ENCODE data around the gene MUC5B. TPM values are rescaled to one million over a fixed set of nuclear protein-coding genes. Genes with fewer than 3 reads are reported as not detected.

MUC5B gene
- total RNA-seq, 1 donor from 2014 or later = not detected

DNA sequence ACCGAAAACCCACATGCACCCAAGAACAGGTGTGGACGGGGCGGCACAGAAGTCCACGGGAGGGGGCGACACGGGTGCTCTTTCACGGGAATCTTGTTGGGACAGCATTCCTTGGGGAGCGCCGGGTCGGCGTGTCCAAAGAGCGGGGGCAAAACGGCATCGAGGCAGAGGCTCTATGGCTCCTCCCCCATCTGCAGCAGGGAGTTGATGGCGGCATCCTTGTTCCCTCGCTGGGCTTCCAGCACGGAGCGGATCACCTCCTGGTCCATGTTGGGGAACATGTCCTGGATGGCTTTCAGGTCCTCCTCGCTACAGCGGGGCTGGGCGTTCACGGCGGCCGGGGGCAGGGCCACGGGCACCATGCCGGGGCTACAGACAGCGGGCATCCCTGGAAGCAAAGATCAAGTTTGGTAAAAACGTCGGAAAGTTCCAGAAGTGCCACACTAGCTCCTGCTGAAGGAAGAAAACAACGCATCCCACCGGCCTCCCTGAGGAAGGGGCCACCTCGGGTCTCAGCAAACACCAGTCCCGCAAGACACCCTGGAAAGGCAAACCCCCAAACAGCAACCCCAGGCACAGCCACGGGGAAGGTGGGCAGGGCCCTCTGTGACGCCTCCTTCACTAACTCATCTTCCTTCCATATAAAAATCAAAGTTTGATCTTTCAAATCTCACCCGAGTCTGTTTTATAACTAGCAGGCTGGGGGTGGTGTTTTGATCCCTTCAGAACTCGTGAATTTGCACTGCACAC, 54.2 kb downstream of the MUC5B start:
- FAIRE-seq (no peak), DNase-seq (ENCODE audit: low spot score in 2 of 2) (no peak)

DNA sequence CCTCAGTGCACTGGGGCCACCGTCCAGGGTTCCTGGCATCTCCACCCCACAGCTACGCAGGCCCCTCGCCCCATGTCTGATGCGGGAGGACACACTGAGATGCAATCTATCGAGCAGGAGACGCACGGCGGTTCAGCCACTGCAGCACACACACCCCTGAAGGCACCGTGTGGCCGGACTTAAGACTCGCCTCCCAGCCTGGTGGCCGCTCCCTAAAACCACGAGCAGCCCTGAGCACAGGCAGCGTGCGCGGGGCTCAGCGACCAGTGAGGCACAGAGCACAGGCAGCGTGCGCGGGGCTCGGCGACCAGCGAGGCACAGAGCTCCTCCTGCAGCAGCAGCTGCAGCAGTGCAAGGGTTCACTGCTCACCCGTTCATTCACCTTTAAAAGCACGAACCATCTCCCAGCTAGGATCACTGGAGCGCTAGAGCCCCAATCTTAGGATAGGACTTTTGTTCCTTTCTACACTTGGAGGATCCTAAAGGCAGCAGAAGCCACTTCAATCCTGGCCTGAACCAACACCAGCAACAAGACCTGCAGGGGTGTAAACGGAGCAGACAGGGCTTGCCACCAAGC, 55.2 kb downstream of the MUC5B start:
- no peak for FAIRE-seq
- DNase-seq (ENCODE audit: low spot score in 2 of 2) = no peak

DNA sequence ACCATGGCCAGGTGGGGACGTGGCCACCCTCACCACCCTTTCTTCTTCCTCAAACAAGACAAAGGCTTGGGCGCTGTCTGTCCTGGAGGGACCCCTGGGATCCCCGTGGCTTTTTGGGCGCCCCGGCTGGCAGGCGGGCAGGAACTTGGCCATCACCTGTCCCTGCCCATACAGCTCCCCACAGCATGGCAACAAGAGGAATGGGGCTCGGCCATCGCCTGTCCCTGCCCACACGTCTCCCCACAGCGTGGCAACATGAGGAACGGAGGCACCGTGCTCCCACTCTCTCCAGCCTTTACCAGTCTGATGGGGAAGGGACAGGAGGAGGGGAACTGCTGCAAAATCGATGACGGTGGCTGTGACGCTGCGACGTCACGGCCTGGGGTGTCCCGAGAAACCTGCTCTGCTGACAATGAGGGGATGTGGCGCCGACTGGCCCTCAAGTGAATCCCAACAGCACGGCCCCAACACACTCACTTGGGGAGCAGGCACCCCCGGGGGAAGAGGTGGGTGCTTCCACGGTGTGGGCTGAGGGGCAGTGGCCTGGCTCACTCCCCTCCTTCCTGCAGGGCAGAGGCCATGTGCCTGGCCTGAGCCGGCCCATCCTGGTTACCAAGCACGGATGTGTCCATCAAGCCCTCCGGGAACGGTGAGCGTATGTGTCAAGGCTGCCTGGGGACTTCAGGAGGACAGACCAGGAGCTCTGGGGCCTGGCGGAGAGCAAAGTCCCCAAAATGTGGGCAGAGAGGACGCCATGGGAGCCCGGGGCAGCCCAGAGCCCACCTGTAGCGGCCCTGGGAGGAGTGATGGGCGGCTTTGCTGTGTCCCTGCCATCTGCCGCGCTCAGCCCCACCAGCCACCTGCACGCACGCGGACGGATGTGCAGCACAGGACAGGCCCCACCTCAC, 56.2 kb downstream of the MUC5B start:
- DNase-seq (ENCODE audit: low spot score in 2 of 2) (no peak), FAIRE-seq (no peak)

DNA sequence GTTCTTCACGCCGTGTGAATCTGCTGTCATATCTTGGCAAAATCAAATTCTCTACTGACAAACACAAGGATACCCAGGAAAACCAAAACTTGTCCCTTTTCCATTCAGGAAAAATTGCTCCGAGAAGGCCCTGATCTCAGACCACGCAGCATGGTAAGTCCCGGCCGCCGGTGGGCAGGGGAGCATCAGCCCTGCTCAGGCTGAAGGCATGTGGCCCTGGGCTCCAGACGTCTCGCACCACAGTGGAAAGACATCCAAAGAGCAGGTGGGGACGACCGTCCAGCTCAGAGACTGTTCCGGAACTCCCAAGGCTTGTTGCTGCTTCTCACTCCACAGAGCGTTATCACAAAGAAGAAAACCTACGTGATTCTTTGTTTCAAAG, 56.8 kb downstream of the MUC5B start:
- FAIRE-seq = no peak
- no peak for DNase-seq (ENCODE audit: low spot score in 2 of 2)

DNA sequence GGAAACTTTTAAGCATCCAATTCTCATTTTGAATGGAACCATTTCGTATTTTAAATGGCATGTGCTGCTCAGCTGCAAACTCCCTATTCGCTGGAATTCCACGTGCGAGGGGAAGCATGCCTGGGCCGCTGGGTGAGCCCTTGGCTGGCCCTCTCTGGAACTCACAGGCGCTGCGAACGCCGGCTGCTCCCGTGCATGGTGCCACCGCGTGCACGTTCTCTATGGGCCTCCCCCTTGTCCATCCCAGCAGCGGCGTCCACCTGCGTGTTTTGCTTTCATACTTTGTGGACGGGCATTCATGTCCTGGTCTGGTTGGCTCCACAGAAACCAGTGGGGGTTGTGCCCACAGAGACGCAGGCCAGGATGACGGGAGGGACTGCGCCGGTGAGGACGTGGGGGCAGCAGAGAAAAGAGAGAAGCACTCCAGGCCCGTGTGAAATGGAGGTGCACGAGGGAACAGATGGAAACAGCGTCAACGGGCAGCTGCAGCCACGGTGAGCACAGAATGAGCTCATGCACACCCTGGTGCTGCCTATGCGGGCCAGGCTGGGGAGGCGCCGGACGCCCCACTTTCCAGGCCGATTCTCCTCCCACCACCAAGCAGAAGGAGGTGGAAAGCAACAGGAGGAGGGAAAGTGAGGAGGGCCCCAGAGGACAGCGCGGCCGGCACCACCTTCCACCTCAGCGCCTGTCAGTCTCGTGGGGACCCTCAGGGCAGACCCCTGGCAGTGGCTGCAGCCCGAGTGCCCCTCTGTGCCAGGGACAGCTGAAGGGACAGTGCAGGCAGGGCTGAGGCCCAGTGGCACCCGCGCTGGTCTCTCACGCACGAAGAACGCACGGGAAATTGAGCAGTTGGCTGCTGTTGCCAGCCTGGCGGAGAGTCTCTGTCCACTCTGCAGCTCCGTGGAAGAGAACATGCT, 57.5 kb downstream of the MUC5B start:
- FAIRE-seq = no peak
- DNase-seq (ENCODE audit: low spot score in 2 of 2) = no peak

DNA sequence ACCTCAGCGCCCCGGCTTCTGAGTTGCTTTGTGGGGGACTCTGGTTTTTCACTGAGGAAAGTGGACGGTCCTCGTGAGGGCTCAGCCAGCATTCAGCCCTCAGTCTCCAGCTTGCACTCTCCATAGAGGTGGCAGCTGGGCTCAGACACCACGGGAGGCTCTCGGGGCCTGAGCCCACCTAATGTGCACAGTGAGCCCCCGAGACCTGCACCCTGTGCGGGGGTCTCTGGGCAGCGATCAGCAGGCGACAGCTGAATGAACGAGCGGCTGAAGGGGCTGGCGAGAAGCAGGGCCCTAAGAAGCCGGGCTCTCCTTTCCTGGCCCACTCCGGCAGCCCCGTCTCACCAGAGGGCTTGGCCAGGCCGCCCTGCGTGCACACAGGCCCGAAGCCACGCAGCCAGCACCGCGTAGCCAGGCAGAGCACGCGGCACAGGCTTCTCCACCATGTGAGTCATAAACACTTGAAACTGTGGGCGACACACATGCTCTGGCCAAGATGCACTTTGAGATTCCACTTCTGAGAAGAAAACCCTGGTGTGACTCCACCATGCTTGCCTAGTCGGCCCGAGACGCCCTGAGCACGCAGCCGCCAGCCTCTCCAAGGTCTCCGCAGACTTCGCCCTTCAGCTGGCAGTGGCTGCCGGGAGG, 58.6 kb downstream of the MUC5B start:
- no peak for DNase-seq (ENCODE audit: low spot score in 2 of 2)
- FAIRE-seq = no peak

DNA sequence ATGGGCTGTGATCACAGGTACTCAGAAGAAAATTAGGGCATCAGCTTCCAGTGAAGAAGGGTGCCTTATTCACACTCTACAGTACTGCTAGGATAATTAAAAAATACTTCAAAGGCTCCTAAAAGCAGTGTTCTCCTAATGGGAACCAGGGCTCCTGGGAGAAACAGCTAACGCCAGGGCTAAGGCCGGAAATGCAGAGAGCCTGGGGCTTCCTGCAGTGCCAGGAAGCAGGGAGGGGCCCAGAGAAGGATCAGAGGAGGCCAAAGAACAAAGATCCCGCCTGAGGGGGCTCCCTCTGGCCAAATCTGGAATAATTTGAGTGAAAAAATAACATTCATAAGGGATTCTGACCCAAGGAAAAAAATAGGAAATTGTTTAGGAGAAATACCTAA, 59.1 kb downstream of the MUC5B start:
- FAIRE-seq (no peak), DNase-seq (ENCODE audit: low spot score in 2 of 2) (no peak)

DNA sequence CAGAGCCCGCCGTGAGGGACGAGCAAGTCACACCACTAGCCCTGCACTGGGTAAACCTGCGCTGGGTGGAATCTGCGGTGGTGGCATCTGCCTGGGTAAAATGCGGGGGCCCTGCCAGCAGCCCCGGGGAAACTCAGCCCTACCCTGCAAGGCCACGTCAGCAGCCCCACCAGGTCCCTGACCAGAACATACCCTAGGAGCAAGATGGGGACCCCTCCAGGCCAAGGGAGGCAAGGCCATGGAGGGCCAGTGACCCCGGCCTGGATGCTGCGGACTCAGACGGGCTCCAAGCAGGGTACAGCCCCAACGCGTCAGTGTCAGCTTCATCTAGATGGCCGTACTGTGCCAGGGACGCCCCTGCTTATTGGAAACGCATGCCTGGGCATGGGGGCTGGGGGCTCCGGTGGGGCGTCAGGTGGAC, 60.2 kb downstream of the MUC5B start:
- DNase-seq (ENCODE audit: low spot score in 2 of 2) = no peak
- FAIRE-seq = no peak

DNA sequence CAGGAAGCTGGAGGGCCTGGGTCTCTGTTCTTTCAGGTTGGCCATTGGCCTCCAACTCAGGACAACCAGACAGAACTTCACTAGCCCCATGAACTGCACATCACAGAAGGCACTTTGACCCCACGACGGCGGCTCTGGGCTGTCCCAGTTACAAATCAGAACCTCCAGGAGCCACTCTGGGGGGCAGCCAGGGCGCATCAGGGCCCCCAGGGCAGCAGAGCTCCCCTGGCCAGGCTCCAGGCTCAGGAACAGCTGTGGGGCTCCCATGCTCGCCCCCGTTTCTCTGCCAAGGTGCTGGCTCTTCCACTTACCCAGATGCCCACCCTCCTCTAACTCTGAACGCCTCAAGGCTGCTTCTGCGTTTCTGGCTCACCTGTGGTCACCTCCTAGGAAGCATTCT, 61.0 kb downstream of the MUC5B start:
- DNase-seq (ENCODE audit: low spot score in 2 of 2) (no peak), FAIRE-seq (no peak)

DNA sequence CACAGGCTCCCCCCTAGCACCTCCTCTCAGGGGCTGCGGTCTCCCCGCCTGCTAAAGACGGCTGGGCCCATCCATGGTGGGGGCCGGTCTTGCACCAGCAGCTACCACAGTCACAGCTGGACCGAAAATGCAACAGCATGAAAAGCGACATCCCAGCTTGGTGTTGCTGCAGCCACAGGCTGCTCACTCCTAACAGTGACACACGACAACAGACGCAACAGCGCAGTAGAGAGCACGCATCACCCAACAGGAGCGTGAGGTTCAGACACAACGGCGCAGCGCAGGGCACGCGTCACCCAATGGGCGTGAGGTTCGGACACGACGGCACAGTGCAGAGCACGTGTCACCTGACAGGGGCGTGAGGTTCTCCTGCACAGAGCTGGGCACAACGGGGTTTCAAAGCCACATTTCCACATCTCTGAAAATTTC, 62.5 kb downstream of the MUC5B start:
- FAIRE-seq (no peak), DNase-seq (ENCODE audit: low spot score in 2 of 2) (no peak)

DNA sequence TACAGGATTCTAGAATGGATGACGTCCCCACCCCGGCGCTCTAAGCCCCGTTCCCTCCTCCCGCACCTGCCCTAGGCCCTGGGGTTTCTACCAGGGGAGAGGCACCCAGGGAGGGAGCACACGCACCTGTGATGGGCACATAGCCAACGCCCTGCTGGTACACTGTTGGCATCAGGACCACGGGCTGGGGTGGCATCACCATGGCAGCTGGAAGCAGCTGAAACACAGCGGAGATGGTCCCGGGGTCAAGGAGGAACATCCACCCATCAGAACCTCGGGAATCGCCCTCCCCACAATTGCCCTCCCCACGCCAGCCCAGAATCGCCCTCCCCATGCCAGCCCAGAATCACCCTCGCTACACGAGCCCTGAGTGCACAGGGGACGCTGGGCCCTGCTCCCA, 63.0 kb downstream of the MUC5B start:
- no peak for FAIRE-seq
- DNase-seq (ENCODE audit: low spot score in 2 of 2) = no peak

DNA sequence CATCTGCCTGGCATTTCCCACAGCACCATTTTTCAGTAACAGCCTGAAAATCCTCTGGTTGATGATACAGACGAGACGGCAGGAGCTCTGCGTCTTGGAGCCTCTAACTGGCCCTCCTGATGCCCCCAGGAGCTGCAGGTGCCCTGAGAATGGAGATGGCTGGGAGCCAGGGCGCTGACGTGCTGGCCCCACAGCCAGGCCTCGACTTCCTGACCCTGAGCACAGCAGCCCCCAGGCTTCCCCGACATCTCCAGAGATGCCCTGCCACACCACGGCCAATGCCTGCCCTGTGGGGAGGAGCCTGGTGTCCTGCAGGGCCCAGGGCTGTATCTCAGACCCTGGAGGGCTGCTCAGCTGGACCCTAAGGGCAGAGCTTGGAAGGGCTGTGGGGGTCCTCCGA, 65.1 kb downstream of the MUC5B start:
- FAIRE-seq = no peak
- DNase-seq (ENCODE audit: low spot score in 2 of 2) = no peak

DNA sequence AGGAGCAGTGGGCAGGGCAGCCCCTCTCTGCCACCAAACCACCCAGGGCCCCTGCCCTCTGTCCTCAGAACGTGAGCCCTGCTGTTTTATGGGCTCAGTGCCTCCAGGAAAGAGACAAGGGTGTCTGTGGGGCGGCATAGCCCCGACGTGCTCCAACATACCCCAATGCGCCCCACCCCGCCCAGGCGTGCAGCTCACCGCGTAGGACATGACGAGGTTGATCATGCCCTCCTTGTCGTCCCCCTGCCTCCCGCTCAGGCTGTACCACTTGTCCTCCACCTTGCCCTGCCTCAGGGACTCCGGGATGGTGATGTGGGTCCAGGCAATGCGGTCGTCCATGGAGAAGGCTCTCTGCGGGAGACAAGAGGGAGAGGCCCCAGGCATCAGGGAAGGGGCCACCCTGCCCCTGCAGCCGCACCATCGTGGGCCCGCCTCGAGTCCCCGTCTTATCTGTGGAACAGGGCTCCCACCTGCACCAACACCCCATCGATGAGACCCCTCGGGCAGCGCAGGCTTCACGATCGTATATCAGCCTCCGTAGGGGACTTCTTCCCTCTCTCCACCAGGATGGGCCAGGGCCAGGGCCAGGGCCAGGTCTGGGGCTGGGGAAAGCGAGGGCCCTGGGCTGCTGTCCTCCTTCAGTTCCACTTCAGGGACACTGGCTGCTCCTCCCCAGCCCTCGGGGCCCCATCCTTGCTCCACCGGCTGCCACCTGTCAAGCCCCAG, 65.7 kb downstream of the MUC5B start:
- no peak for DNase-seq (ENCODE audit: low spot score in 2 of 2)
- no peak for FAIRE-seq

DNA sequence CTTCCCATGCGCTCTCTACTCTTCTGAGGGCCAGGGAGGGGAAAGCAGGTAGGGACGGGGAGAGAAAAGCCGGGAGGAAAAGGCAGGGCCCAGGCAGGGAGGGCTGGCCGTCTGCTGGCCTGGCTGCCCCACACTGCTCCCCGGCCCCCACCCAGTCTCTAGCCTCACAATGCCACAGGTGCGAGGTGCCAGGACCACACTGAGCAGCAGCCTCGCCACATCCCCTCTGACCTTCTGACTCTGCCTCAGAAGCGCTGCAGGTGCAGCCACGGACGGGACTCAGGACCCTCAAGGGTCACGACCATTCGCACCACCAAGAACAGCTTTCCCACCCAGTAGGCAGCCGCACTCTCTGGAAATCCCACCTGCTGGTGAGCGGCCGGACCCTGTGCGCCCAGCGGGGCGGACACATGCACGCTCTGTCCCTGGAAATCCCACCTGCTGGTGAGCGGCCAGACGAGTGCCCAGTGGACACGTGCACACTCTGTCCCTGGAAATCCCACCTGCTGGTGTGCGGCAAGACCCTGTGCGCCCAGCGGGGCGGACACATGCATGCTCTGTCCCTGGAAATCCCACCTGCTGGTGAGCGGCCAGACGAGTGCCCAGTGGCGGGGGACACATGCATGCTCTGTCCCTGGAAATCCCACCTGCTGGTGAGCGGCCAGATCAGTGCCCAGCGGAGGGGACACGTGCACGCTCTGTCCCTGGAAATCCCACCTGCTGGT, 66.5 kb downstream of the MUC5B start:
- no peak for FAIRE-seq
- no peak for DNase-seq (ENCODE audit: low spot score in 2 of 2)

DNA sequence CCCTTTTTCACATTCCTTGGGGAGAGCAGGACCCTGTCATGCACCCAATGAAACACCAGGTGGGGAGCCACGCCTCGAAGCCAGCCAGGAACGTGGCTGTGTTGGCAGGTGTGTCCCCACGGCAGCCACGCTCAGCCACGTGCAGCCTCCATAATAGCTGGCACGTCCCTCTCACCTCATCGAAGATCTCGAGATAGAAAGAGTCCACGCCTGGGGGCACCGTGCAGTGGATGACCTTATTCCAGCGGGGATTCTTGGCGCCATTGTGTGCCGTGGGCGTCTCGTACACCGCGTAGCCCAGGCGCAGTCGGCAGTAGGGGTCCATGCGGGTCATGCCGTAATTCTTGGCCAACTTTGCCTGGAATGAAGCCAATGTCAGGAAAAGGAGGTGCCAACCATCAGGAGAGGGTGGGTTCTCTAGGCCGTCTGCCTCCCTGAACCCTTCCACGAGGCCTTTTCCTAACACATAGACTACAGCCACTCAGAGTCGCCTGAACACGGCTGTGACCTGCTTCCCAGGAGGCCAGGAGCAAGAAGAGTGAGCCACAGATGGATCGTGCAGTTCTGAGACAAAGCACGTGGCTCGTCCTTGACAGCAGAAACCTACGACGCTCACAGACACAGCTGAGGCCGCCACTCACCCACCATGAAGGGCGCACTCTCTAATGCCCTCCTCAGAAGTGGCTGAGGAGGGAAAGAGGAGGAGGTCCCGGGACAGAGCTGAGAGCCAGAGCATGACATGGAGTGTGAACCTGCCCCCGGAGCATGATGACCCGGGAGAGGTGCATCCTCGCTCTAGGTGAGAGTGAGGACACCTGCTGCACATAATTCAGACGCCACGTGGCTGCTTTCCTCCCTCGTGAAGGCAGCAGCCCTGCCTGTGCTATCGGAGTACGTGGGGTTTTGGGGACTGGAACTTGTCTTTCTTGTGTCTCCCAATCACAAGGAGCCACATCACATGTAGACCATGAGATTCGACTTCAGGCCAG, 67.5 kb downstream of the MUC5B start:
- FAIRE-seq (no peak), DNase-seq (ENCODE audit: low spot score in 2 of 2) (no peak)

DNA sequence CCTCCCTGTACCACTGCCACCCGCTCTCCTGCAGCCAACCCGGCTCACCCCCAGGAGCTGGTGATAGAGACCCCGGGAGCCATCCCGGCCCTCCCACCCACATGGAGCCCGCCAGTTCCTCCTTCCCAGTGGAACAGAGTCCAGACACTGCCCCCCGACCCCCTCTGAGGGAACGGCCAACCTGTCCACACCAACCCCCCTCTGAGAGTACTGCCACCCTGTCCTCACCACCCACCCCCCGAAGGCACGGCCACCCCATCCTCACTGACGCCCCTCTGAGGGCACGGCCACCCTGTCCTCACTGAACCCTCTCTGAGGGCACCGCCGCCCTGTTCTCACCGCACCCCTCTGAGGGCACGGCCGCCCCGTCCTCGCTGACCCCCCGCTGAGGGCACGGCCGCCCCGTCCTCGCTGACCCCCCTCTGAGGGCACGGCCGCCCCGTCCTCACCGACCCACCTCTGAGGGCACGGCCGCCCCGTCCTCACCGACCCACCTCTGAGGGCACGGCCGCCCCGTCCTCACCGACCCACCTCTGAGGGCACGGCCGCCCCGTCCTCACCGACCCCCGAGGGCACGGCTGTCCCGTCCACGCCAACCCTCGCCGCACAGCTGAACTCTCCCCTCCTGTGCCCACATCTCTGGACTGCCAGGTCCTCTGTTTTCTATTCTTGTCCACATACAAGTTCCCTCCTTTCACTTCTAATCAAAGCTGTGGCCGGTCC, 68.6 kb downstream of the MUC5B start:
- DNase-seq (ENCODE audit: low spot score in 2 of 2) = no peak
- FAIRE-seq = no peak

Measured in frontal cortex (tissue), 4 donors.